Large intestine (tissue), 3 donors: Measurements from ENCODE around the gene PEX14. TPM values are rescaled to one million over a fixed set of nuclear protein-coding genes. Genes with fewer than 3 reads are reported as not detected.
"Not testable (repeated sequence)": the region's sequence is repeated elsewhere in the genome, so short reads cannot be mapped to it uniquely, and the experiment has no call there.

Experiments
- DNase-seq, 2 donors: peaks; one replicate each; pipeline versions ENCODE4 v3.0.0 to v3.0.0-alpha.2; 2013
- H3K27ac ChIP-seq: one replicate; pipeline ENCODE4 v1.5.1; 2013; ENCODE audit warnings: low read length
- H3K27me3 ChIP-seq: 2 replicates; pipeline ENCODE4 v1.6.1; 2013; ENCODE audit warnings: low read length; ENCODE audit not compliant: control insufficient read depth, insufficient read depth
- H3K36me3 ChIP-seq: 2 replicates; pipeline ENCODE4 v1.6.1; 2013; ENCODE audit warnings: low read length; ENCODE audit not compliant: control insufficient read depth, insufficient read depth
- H3K4me1 ChIP-seq: one replicate; pipeline ENCODE4 v1.6.1; 2013; ENCODE audit warnings: low read length; ENCODE audit not compliant: control insufficient read depth, insufficient read depth
- H3K4me3 ChIP-seq: one replicate; pipeline ENCODE4 v1.5.1; 2013; ENCODE audit warnings: low read length
- H3K9me3 ChIP-seq: one replicate; pipeline ENCODE4 v1.6.1; 2013; ENCODE audit warnings: mild to moderate bottlenecking, low read depth, low read length, moderate library complexity; ENCODE audit not compliant: control insufficient read depth
- WGBS: methylation state at CpG from one replicate; pipeline ENCODE4 v1.1.5; 2013; ENCODE audit warnings: low lambda C conversion rate; ENCODE audit not compliant: insufficient coverage; 5-methylcytosine and 5-hydroxymethylcytosine counted together
- polyA plus RNA-seq: library from polyadenylated mRNA; unstranded; fragments of 120-200 nt; gene quantifications from one replicate; pipeline ENCODE4 v1.2.1, GENCODE V29; 2013

PEX14 gene
- polyA plus RNA-seq, 1 donor, result 25.8 TPM

- H3K36me3 ChIP-seq, result peaks cover 7% of the 10 kb centered on the region
- H3K4me1 ChIP-seq, result no peaks in the 10 kb centered on the region
- 80% methylated on average over 1 of the region's 10 CpGs for WGBS
- DNase-seq, result no peak
- no peak within 1 kb of the TSS for H3K4me3 ChIP-seq
- peaks cover 6% of the 10 kb centered on the region for H3K9me3 ChIP-seq
- H3K27ac ChIP-seq, result no peak within 1 kb of the TSS
- H3K27me3 ChIP-seq, result no peaks in the 10 kb centered on the region
These were observed 25.0 kb upstream of the PEX14 start, which contains the start of gene CORT for GRCh38 chr1:10449751-10450150. CORT (plus strand) TSS chr1:10450031; CDS start chr1:10450224, 193 bp downstream.

- DNase-seq, result no peak
- no peaks in the 10 kb centered on the region for H3K27me3 ChIP-seq
- H3K4me1 ChIP-seq, result no peaks in the 10 kb centered on the region
- H3K36me3 ChIP-seq, result peaks cover 2% of the 10 kb centered on the region
- H3K9me3 ChIP-seq, result peaks cover 7% of the 10 kb centered on the region
- no peak overlapping the region for H3K4me3 ChIP-seq
- no peak overlapping the region for H3K27ac ChIP-seq
- no CpG with 5 or more reads among the region's 21 CpGs for WGBS
These were observed 24.5 kb upstream of the PEX14 start for GRCh38 chr1:10450156-10450814.

- no peaks in the 10 kb centered on the region for H3K27me3 ChIP-seq
- H3K4me3 ChIP-seq, result no peak overlapping the region
- H3K9me3 ChIP-seq, result peaks cover 7% of the 10 kb centered on the region
- no peaks in the 10 kb centered on the region for H3K4me1 ChIP-seq
- 95% methylated on average over 2 of the region's 6 CpGs for WGBS
- peaks cover 2% of the 10 kb centered on the region for H3K36me3 ChIP-seq
- no peak overlapping the region for H3K27ac ChIP-seq
- DNase-seq, result no peak
These were observed 23.9 kb upstream of the PEX14 start for GRCh38 chr1:10450836-10451235.

- H3K27ac ChIP-seq, result no peak overlapping the region
These were observed 23.5 kb upstream of the PEX14 start for GRCh38 chr1:10451287-10451686.

GRCh38 chr1:10456048-10456447 is 18.7 kb upstream of the PEX14 start:
- no peak for DNase-seq
- no CpG with 5 or more reads among the region's 5 CpGs for WGBS
- Histone ChIP-seq H3K9me3 (peaks cover 7% of the 10 kb centered on the region), H3K27ac (no peak overlapping the region), H3K27me3 (no peaks in the 10 kb centered on the region), H3K4me3 (no peak overlapping the region), H3K4me1 (peaks cover 3% of the 10 kb centered on the region), H3K36me3 (no peaks in the 10 kb centered on the region)

More at GRCh38 chr1:10451287-10451686, 23.5 kb upstream of the PEX14 start:
- peaks cover 2% of the 10 kb centered on the region for H3K36me3 ChIP-seq
- H3K9me3 ChIP-seq, result peaks cover 7% of the 10 kb centered on the region
- no peaks in the 10 kb centered on the region for H3K27me3 ChIP-seq
- no peak overlapping the region for H3K4me3 ChIP-seq
- no CpG with 5 or more reads among the region's 10 CpGs for WGBS
- no peaks in the 10 kb centered on the region for H3K4me1 ChIP-seq
- no peak for DNase-seq

- DNase-seq, result no peak
- Histone ChIP-seq H3K36me3 (peaks cover 6% of the 10 kb centered on the region), H3K27me3 (no peaks in the 10 kb centered on the region), H3K4me3 (no peak overlapping the region), H3K9me3 (peaks cover 7% of the 10 kb centered on the region), H3K27ac (no peak overlapping the region), H3K4me1 (peaks cover 3% of the 10 kb centered on the region)
- WGBS, result no CpG with 5 or more reads among the region's 7 CpGs
These were observed 18.1 kb upstream of the PEX14 start for GRCh38 chr1:10456661-10457060.

DNA sequence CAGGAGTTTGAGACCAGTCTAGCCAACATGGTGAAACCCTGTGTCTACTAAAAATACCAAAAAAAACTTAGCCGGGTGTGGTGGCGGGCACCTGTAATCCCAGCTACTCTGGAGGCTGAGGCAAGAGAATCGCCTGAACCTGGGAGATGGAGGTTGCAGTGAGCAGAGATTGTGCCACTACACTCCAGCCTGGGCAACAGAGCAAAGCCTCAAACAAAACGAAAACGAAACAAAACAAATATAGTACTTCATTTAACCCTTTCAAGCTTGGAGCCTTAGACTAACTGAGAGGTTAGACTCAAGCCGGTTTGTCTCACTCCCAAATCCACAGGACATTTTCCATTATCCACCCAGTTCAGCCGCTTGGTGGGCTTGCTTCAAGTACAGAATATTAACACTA is 17.3 kb upstream of the PEX14 start:
- not testable (repeated sequence) for H3K27me3 ChIP-seq, H3K4me1 ChIP-seq, H3K27ac ChIP-seq, DNase-seq, H3K4me3 ChIP-seq, H3K9me3 ChIP-seq
- WGBS, result no CpG with 5 or more reads among the region's 7 CpGs
- peaks cover 10% of the 10 kb centered on the region for H3K36me3 ChIP-seq

DNA sequence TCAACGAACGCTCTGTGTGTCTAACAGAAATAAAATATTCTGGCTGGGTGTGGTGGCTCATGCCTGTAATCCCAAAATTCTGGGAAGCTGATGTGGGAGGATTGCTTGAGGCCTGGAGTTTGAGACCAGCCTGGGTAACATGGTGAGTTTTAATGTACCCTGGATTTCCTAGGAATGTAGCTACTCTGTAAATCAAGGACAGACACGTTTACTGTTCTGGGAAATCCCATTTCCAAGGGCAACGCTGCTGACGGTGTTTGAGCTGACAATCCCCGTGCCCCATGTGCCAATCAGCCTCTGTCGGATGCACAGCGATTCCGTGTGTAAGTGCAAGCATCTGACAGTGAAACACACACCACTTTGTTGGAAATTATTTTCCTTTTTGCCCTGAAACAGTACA is 16.9 kb upstream of the PEX14 start:
- no peak for DNase-seq
- Histone ChIP-seq H3K36me3 (peaks cover 14% of the 10 kb centered on the region), H3K27ac (no peak overlapping the region), H3K4me3 (no peak overlapping the region), H3K27me3 (no peaks in the 10 kb centered on the region), H3K9me3 (peaks cover 7% of the 10 kb centered on the region), H3K4me1 (peaks cover 3% of the 10 kb centered on the region)
- WGBS, result 100% methylated on average over 1 of the region's 9 CpGs

DNA sequence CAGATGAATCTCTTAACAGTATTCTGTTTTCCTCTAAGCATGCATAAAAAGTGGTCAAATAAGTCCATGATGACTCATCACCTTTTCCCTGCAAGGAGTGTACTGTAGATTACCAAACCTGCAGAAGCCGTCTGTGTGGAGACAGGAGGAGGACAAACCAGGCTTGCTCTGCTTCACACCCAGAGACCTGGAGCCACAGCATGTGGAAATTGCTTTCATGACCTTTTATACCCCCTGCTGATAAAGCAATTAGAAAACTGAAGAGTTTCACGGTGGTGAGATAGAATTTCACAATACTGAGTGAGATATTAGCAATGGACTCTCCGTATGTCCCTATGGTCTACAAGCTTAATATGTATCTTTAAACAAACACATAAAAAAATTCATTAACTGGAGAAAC is 15.6 kb upstream of the PEX14 start:
- Histone ChIP-seq H3K27me3 (no peaks in the 10 kb centered on the region), H3K36me3 (peaks cover 21% of the 10 kb centered on the region), H3K4me3 (no peak overlapping the region), H3K27ac (peak overlapping the region; percentile 63), H3K4me1 (peaks cover 3% of the 10 kb centered on the region), H3K9me3 (peaks cover 7% of the 10 kb centered on the region)
- WGBS, result no CpG with 5 or more reads among the region's 3 CpGs
- peak; percentile 87 to 89 for DNase-seq

DNA sequence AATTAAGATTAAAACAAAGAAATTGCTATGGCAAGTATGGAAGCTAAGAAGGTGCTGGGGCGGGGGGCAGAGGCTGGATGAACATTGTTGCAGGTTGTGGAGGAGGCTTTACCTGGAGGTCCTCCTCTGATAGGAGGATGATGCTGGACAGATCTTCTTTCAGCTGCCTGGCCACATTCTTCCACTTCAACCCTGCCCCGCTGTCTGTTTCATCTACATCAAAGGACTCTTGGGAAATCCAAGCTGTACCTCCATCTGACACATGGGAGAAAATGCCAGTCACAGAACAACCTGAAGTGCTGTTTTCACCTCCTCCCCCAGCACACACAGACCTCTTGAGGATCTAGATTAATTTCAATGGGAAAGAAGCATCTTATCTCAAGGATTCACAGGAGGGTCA is 7.7 kb upstream of the PEX14 start:
- Histone ChIP-seq H3K27ac (no peak overlapping the region), H3K36me3 (peaks cover 60% of the 10 kb centered on the region), H3K27me3 (no peaks in the 10 kb centered on the region), H3K9me3 (no peaks in the 10 kb centered on the region), H3K4me1 (peaks cover 4% of the 10 kb centered on the region), H3K4me3 (no peak overlapping the region)
- 100% methylated on average over 1 of the region's 2 CpGs for WGBS
- DNase-seq, result no peak

- Histone ChIP-seq H3K9me3 (no peaks in the 10 kb centered on the region), H3K4me3 (no peak overlapping the region), H3K27me3 (no peaks in the 10 kb centered on the region), H3K27ac (no peak overlapping the region), H3K4me1 (peaks cover 6% of the 10 kb centered on the region), H3K36me3 (peaks cover 38% of the 10 kb centered on the region)
- no peak for DNase-seq
- WGBS, result 96% methylated on average over 4 of the region's 4 CpGs
These were observed 4.7 kb upstream of the PEX14 start for GRCh38 chr1:10470043-10470442.
